Ovary (tissue), 10 donors: ENCODE measurements around the gene GLIPR1. TPM values are rescaled to one million over a fixed set of nuclear protein-coding genes. Genes with fewer than 3 reads are reported as not detected.
A peak's percentile ranks its signal among the peaks of the same experiment; 100 is the strongest.

Experiments
- DNase-seq, 5 donors: peaks; one replicate each; pipeline ENCODE4 v3.0.0-alpha.2; 2019 to 2020
- H3K27ac ChIP-seq, 2 donors: fragments of 200-600 bp; one replicate each; pipeline versions ENCODE4 v1.5.1 to v1.8.0; 2019 to 2022
- H3K27me3 ChIP-seq: fragments of 200-600 bp; one replicate; pipeline ENCODE4 v1.8.0; 2022
- H3K36me3 ChIP-seq: fragments of 200-600 bp; sonication (generic); one replicate; pipeline ENCODE4 v1.5.1; 2019
- H3K4me1 ChIP-seq: one replicate; pipeline ENCODE4 v1.8.1; 2013; ENCODE audit warnings: mild to moderate bottlenecking, moderate library complexity; ENCODE audit not compliant: insufficient read depth
- H3K4me3 ChIP-seq: fragments of 200-600 bp; sonication (generic); one replicate; pipeline ENCODE4 v1.5.1; 2017
- H3K9me3 ChIP-seq, 2 donors: fragments of 200-600 bp in 1 of 2; sonication (generic) in 1 of 2; one replicate each; pipeline versions ENCODE4 v1.5.1 to v1.8.1; 2013 to 2019; ENCODE audit warnings: mild to moderate bottlenecking in 1 of 2, moderate library complexity in 1 of 2
- EP300 ChIP-seq: sonication (generic); formaldehyde crosslinking; IDR thresholded peaks from one replicate; pipeline ENCODE4 v1.6.1; 2017; ENCODE audit warnings: antibody characterized with exemption
- POLR2A ChIP-seq: fragments of 450-650 bp; IDR thresholded peaks from one replicate; pipeline ENCODE4 v1.6.1; 2017; ENCODE audit warnings: antibody characterized with exemption, mild to moderate bottlenecking, moderate library complexity
- WGBS, 3 donors: extraction: QIAGEN DNeasy Blood & Tissue Kit in 1 of 3; methylation state at CpG; one replicate each; pipeline versions ENCODE4 v1.1.5 to v1.1.7; 2013 to 2017; 5-methylcytosine and 5-hydroxymethylcytosine counted together
- intact Hi-C, 4 donors: fragments of 100-400 bp; cut with DNase I; formaldehyde crosslinking; loops; one replicate each; pipeline versions ENCODE4 v1.11.0 to v1.15.1; 2022 to 2023
- long read RNA-seq, 3 donors: library from polyadenylated mRNA in 2 of 3; unstranded in 2 of 3; transcript quantifications; one replicate each; pipeline ENCODE4 v2.0.0 and lab custom pipeline, GENCODE V29; 2021 to 2026
- polyA plus RNA-seq, 2 donors: library from polyadenylated mRNA; stranded (reverse); fragments of 200-250 nt in 1 of 2; fragments of 350-450 nt in 1 of 2; fragmentation: Illumina TruSeq in 1 of 2; extraction: RNeasy Lipid Tissue Mini Kit (QIAGEN cat#74804) in 1 of 2; gene quantifications; one replicate each; pipeline ENCODE4 v1.2.3, GENCODE V29; 2013 to 2014
- total RNA-seq, 7 donors: library from RNA; depleted of rRNA in 2 of 7; stranded (reverse); fragments of >200 nt in 2 of 7; fragmentation: NEBNext Ultra II Directional in 3 of 7; extraction: Animal tissue kit (Norgen Biotek cat#: 25700) in 3 of 7; gene quantifications; one replicate each; pipeline versions ENCODE4 v1.1.0 to v1.2.4, GENCODE V29; 2016 to 2023
- TF ChIP-seq, protein P1 (sequence below), 3 donors: fragments of 450-650 bp in 2 of 3; fragments of 200-600 bp in 1 of 3; IDR thresholded peaks; one replicate each; pipeline versions ENCODE4 v1.5.1 to v1.8.0; 2016 to 2022; ENCODE audit warnings: antibody characterized with exemption in 3 of 3, mild to moderate bottlenecking in 1 of 3
- donor health status: DM: no; HTN: no; CAD: no; lungs with moderate emphysema.
- donor health status: DM: no; HTN: no; CAD: no.
- donor health status: Bipolar disorder and iron deficiency.
- donor health status: DM: yes; HTN: yes; CAD: no.
- donor health status: DM: no; HTN: no; CAD: no.
- donor health status: DM: yes; HTN: yes; CAD: no.

Gene GLIPR1
- total RNA-seq (10 to 100 TPM in 5 of 7 donors, 1 to 10 TPM in 2; 8.5 to 53.4 (median 27.9) TPM), polyA plus RNA-seq (100 to 1,000 TPM in 1 of 2 donors, 10 to 100 TPM in 1; 10.5 to 122 TPM)
- long read RNA-seq, donor 1, full-length matches to known transcripts: 87 of 97 reads
- long read RNA-seq, donor 1, partial matches to known transcripts: 2 of 97 reads
- long read RNA-seq, donor 1, other reads (novel, unspliced or antisense): 8 of 97 reads
- long read RNA-seq, donor 2, full-length matches to known transcripts: 1 of 170 reads
- long read RNA-seq, donor 2, partial matches to known transcripts: 113 of 170 reads
- long read RNA-seq, donor 2, other reads (novel, unspliced or antisense): 56 of 170 reads
- long read RNA-seq, donor 3, full-length matches to known transcripts: 24 of 30 reads
- long read RNA-seq, donor 3, partial matches to known transcripts: 1 of 30 reads
- long read RNA-seq, donor 3, other reads (novel, unspliced or antisense): 5 of 30 reads

DNA sequence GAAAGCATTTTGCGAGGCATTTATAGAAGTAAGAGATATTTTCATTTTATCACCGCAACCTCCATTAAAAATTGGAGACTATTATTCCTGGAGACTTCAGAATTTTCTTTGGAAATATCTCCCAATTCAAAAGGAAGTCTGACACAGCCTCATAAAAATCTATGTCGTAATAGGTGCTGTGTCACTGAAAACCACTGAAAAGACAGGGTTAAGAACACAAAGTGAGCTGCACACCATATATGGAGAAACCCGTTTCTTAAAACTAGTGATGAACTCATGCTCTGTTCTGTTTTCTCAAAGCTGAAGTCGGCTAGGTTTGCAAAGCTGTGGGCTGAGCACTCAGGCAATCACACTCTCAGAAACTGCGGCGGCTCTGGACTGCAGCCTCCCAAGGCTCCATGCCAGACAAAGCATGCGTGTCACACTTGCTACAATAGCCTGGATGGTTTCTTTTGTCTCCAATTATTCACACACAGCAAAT, at the start of gene GLIPR1:
GLIPR1 (plus strand) TSS at position 287 of the 481 bp plus-strand sequence; CDS start at position 413, 126 bp downstream.
- Histone ChIP-seq H3K4me3 (peak within 1 kb of the TSS; percentile 50), H3K36me3 (no peaks in the 10 kb centered on the region), H3K9me3 (no peaks in the 10 kb centered on the region), H3K27me3 (no peaks in the 10 kb centered on the region), H3K27ac (peak within 1 kb of the TSS in 1 of 2 donors; percentile 68), H3K4me1 (peaks cover 5% of the 10 kb centered on the region)
- intact Hi-C loops: loop anchor here in 2 of 4 donors (10.0 kb wide), 1 partner anchor 146 kb away; the partner anchor contains the start of genes CAPS2 (in 2 of the 2) and GLIPR1L1 (in 2 of the 2)
- 4 to 8% (median 4%) methylated on average over 8 of the region's 8 CpGs for WGBS, 3 donors
- DNase-seq: peak; percentile 69 to 81 (median 76)
- TF ChIP-seq EP300 (no peak), POLR2A (peak; percentile 48)

DNA sequence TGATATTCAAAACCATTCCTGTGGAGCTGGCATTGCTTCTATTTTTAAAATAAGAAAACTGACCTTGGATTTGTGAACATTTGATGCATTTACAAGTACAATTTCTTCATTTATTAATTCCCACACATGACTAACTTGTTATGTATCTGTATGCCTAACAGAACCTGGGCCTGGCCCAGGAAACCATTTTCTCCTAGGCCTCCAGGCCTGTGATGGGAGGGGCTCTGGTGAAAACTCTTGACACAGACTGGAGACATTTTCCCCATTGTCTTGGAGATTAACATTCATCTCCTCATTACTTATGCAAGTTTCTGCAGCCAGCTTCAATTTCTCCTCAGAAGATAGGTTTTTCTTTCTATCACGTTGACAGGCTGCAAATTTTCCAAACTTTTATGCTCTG, 47.6 kb upstream of the GLIPR1 start:
- peak in 3 of 5 donors; percentile 23 to 39 (median 24) for DNase-seq
- TF ChIP-seq, protein P1, sequence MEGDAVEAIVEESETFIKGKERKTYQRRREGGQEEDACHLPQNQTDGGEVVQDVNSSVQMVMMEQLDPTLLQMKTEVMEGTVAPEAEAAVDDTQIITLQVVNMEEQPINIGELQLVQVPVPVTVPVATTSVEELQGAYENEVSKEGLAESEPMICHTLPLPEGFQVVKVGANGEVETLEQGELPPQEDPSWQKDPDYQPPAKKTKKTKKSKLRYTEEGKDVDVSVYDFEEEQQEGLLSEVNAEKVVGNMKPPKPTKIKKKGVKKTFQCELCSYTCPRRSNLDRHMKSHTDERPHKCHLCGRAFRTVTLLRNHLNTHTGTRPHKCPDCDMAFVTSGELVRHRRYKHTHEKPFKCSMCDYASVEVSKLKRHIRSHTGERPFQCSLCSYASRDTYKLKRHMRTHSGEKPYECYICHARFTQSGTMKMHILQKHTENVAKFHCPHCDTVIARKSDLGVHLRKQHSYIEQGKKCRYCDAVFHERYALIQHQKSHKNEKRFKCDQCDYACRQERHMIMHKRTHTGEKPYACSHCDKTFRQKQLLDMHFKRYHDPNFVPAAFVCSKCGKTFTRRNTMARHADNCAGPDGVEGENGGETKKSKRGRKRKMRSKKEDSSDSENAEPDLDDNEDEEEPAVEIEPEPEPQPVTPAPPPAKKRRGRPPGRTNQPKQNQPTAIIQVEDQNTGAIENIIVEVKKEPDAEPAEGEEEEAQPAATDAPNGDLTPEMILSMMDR (IDR thresholded peaks at IDR 0.05): no peak
- no peak for TF ChIP-seq EP300
- TF ChIP-seq POLR2A: no peak
- Histone ChIP-seq H3K27me3 (no peaks in the 10 kb centered on the region), H3K27ac (no peak overlapping the region), H3K4me3 (no peak overlapping the region), H3K4me1 (no peaks in the 10 kb centered on the region), H3K36me3 (no peaks in the 10 kb centered on the region), H3K9me3 (no peaks in the 10 kb centered on the region)
- intact Hi-C loops: no loop called here
- WGBS, 3 donors: 13 to 27% (median 16%) methylated on average over 1 of the region's 1 CpG

DNA sequence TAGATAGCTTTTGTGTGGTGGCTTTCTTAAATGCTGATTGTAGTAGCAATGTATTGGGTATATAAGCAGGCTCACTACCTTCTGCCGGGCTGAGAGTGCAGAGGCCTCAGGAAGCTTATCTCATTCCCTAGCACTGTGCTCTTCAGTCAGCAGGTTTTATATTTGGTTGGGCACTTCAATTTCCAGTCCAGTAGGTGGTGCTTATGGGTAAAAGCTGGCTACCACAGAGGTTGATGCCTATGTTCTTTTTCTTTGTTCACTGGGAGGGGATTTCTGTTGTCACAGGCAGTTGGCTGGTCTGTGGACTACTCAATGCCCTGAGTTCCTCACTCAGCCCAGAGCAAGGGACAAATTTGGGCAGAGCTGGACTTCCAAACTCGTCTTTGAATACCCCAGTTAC, 43.0 kb upstream of the GLIPR1 start:
- DNase-seq: no peak
- H3K9me3 ChIP-seq: no peaks in the 10 kb centered on the region

DNA sequence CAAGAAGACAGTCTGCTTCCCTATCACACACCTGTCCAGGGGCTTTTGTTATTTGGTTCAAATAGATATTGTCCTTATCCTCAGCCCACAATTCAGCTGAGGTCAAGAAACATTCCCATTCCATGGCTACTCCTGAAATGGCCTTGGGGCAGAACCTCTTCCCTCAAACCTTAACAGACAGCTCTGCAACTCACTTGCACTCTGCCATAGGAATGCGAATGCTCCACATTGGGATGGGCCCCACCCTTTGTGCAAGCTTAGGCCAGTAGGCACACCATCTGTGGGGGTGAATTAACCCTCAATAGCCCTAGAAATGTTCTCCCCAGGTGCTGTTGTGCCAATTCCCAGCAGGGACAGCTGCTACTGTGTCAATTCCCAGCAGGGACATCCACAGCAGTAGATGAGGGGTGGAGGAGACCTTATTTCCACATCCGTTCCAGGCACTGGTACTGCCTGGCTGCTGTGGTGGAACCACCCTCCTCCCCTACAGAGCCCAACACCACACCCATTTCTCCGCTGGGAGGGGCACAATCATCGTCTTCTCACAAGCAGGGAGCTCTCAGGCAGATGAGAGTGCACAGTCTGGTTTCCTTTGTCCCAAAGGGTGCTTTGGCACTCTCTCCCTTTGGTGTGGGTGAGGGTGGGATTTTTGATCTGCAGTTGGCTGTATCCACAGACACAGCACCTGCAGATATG, 42.3 kb upstream of the GLIPR1 start:
- H3K4me1 ChIP-seq: no peaks in the 10 kb centered on the region
- H3K36me3 ChIP-seq: no peaks in the 10 kb centered on the region
- TF ChIP-seq EP300: no peak
- TF ChIP-seq, protein P1 (IDR thresholded peaks at IDR 0.05): no peak
- H3K9me3 ChIP-seq: no peaks in the 10 kb centered on the region
- WGBS, 3 donors: 80 to 85% (median 81%) methylated on average over 4 of the region's 4 CpGs
- no peak for DNase-seq
- H3K4me3 ChIP-seq: no peak overlapping the region
- no peak overlapping the region for H3K27ac ChIP-seq
- H3K27me3 ChIP-seq: no peaks in the 10 kb centered on the region
- intact Hi-C loops: no loop called here

More for the DNA sequence above, 43.0 kb upstream of the GLIPR1 start:
- no peaks in the 10 kb centered on the region for H3K36me3 ChIP-seq
- no peaks in the 10 kb centered on the region for H3K4me1 ChIP-seq
- 72 to 83% (median 81%) methylated on average over 2 of the region's 2 CpGs for WGBS, 3 donors
- H3K27me3 ChIP-seq: no peaks in the 10 kb centered on the region
- H3K27ac ChIP-seq: no peak overlapping the region
- no peak overlapping the region for H3K4me3 ChIP-seq
- intact Hi-C loops: no loop called here
- TF ChIP-seq POLR2A (no peak), EP300 (no peak)
- TF ChIP-seq, protein P1 (IDR thresholded peaks at IDR 0.05): no peak
